ENCODE measurements around the gene EGLN1. TPM values are rescaled to one million over a fixed set of nuclear protein-coding genes. Genes with fewer than 3 reads are reported as not detected.
"Not testable (repeated sequence)": the region's sequence is repeated elsewhere in the genome, so short reads cannot be mapped to it uniquely, and the experiment has no call there.

The EGLN1 gene
- polyA plus RNA-seq, 1 donor, result 31.3 TPM

- DNase-seq, result peak; percentile 49
Observed at GRCh38 chr1:231357831-231358354, 64.2 kb downstream of the EGLN1 start.

- DNase-seq, result no peak
Observed at GRCh38 chr1:231357187-231357772, 64.8 kb downstream of the EGLN1 start.

- no peak for DNase-seq
Observed at GRCh38 chr1:231355171-231355570, 66.9 kb downstream of the EGLN1 start.

GRCh38 chr1:231354330-231355020 is 67.6 kb downstream of the EGLN1 start:
- DNase-seq, result no peak

GRCh38 chr1:231353086-231353485 is 69.0 kb downstream of the EGLN1 start:
- DNase-seq, result no peak

GRCh38 chr1:231351816-231352215 is 70.3 kb downstream of the EGLN1 start:
- no peak for DNase-seq

GRCh38 chr1:231348856-231349255 is 73.2 kb downstream of the EGLN1 start:
- DNase-seq, result not testable (repeated sequence)

- DNase-seq, result no peak
Observed at GRCh38 chr1:231348442-231348841, 73.6 kb downstream of the EGLN1 start.

- DNase-seq, result no peak
Observed at GRCh38 chr1:231347961-231348360, 74.1 kb downstream of the EGLN1 start.

- no peak for DNase-seq
Observed at GRCh38 chr1:231340328-231341013, 81.6 kb downstream of the EGLN1 start.

GRCh38 chr1:231338270-231339128 is 83.6 kb downstream of the EGLN1 start, which contains the start of gene SPRTN:
SPRTN (plus strand) TSS chr1:231338293; CDS start chr1:231338384, 91 bp downstream.
- DNase-seq, result peak; percentile 20

- DNase-seq, result peak; percentile 100
Observed at GRCh38 chr1:231337472-231338269, 84.4 kb downstream of the EGLN1 start, which contains the start of gene EXOC8. EXOC8 (minus strand) TSS chr1:231337852; CDS start chr1:231337745, 107 bp downstream.

- no peak for DNase-seq
Observed at GRCh38 chr1:231337043-231337471, 85.0 kb downstream of the EGLN1 start.

- no peak for DNase-seq
Observed at GRCh38 chr1:231335663-231336602, 86.2 kb downstream of the EGLN1 start.

- DNase-seq, result no peak
Observed at GRCh38 chr1:231334952-231335351, 87.1 kb downstream of the EGLN1 start.

GRCh38 chr1:231334079-231334666 is 87.9 kb downstream of the EGLN1 start:
- DNase-seq, result no peak

GRCh38 chr1:231332761-231333160 is 89.3 kb downstream of the EGLN1 start:
- DNase-seq, result no peak

GRCh38 chr1:231329483-231329882 is 92.6 kb downstream of the EGLN1 start:
- DNase-seq, result no peak

- no peak for DNase-seq
Observed at GRCh38 chr1:231327617-231328016, 94.5 kb downstream of the EGLN1 start.

- DNase-seq, result no peak
Observed at GRCh38 chr1:231326248-231326647, 95.8 kb downstream of the EGLN1 start.
